ENCODE measurements around the gene DES.

DNA sequence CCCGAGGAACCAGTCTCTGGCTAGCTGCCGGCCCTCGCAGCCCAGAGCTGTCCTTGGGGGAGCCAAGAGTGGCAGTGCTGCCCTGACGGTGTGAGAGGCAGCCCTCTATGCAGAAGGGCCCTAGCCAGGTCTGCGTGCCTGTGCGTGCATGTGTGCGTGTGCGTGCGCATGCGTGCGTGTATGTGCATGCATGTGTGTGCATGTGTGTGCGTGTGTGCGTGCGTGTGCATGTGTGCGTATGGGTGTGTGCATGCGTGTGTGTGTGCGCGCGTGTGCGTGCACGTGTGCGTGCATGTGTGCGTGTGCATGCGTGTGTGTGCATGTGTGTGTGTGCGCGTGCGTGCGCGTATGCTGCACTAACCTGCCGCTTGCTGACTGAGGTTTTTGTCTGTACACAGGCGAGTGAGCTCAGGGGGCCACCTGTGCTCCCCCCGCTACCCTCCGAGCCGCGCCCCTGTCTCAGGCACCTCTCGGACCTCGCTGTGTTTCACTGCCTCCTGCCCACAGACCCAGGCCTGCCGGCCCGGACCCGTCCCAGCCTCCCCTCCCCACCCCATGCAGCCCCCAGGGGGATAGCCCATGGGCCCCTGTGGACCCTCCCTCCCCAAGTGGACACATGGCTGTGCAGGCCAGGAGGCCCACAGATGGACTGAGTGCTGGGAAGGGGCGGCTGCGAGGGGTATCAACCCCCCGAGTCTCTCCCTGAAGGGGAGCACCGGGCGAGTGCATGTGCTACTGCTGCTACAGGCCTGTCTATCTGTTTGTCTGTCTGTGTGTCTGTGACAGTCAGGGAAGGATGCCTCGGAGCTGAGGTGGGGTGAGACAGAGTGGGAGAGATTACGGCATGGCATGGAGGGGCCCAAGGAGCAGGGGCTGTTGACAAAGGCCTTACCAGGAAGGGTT lies 47.7 kb downstream of the DES start:
- TF ChIP-seq POLR2A (IDR thresholded peaks at IDR 0.05; ENCODE audit: low read length) (no peak), GATA1 (IDR thresholded peaks at IDR 0.05; ENCODE audit: low read depth, low read length) (no peak)

Measured in erythroblast (primary cell).